ENCODE data around the gene TMEM121.
A peak's percentile ranks its signal among the peaks of the same experiment; 100 is the strongest.

TMEM121 gene

GRCh38 chr14:105498430-105499255 lies 27.7 kb upstream of the TMEM121 start:
- peak; percentile 18 for DNase-seq

GRCh38 chr14:105499256-105500035 lies 26.9 kb upstream of the TMEM121 start:
- peak; percentile 56 for DNase-seq

GRCh38 chr14:105500036-105500725 lies 26.2 kb upstream of the TMEM121 start:
- DNase-seq = no peak

- no peak for DNase-seq
Measured at GRCh38 chr14:105500726-105501101, 25.7 kb upstream of the TMEM121 start.

GRCh38 chr14:105501504-105502291 lies 24.7 kb upstream of the TMEM121 start:
- DNase-seq = no peak

GRCh38 chr14:105502446-105503295 lies 23.7 kb upstream of the TMEM121 start:
- DNase-seq = no peak

- DNase-seq = no peak
Measured at GRCh38 chr14:105503296-105503640, 23.1 kb upstream of the TMEM121 start.

- DNase-seq = no peak
Measured at GRCh38 chr14:105503935-105504692, 22.3 kb upstream of the TMEM121 start.

- DNase-seq = no peak
Measured at GRCh38 chr14:105505101-105505500, 21.3 kb upstream of the TMEM121 start.

GRCh38 chr14:105507247-105507646 lies 19.1 kb upstream of the TMEM121 start:
- no peak for DNase-seq

- no peak for DNase-seq
Measured at GRCh38 chr14:105508069-105508468, 18.3 kb upstream of the TMEM121 start.

GRCh38 chr14:105508601-105509000 lies 17.8 kb upstream of the TMEM121 start:
- DNase-seq = no peak

- no peak for DNase-seq
Measured at GRCh38 chr14:105517096-105517495, 9.3 kb upstream of the TMEM121 start.

GRCh38 chr14:105519946-105520698 lies 6.3 kb upstream of the TMEM121 start:
- no peak for DNase-seq

GRCh38 chr14:105525326-105525725 lies 1.1 kb upstream of the TMEM121 start:
- DNase-seq = no peak

GRCh38 chr14:105526776-105527380 lies 495 bp downstream of the TMEM121 start:
- DNase-seq = no peak

GRCh38 chr14:105527381-105527825 lies 1.0 kb downstream of the TMEM121 start:
- no peak for DNase-seq

- peak; percentile 69 for DNase-seq
Measured at GRCh38 chr14:105527826-105528585, 1.6 kb downstream of the TMEM121 start.
